Lower leg skin (tissue), 3 donors: ENCODE results near the gene VWA5B1.

Experiments
- POLR2A ChIP-seq, 2 donors: fragments of 450-650 bp; IDR thresholded peaks; one replicate each; pipeline ENCODE4 v1.6.1; 2016 to 2017; ENCODE audit warnings: antibody characterized with exemption in 2 of 2, mild to moderate bottlenecking in 1 of 2, moderate library complexity in 1 of 2
- TF ChIP-seq, protein P1 (sequence below), 3 donors: fragments of 450-650 bp; IDR thresholded peaks; one replicate each; pipeline ENCODE4 v1.5.1; 2016; ENCODE audit warnings: antibody characterized with exemption in 3 of 3, mild to moderate bottlenecking in 3 of 3, moderate library complexity in 2 of 3

DNA sequence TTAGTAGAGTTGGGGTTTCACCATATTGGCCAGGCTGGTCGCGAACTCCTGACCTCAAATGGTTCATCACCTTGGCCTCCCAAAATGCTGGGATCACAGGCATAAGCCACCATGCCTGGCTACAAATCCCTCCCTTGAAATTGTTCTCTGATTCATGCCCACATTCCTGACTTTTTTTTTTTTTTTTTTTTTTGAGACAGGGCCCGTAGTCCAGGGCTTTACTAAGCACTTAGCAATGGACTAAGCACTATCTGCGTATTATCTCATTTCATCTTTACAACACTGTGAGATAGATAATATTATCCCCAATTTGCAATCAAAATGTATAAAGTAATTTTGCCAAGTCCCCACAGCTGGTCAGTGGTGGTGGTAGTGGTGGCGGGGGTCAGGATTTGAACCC lies 58.9 kb downstream of the VWA5B1 start:
- TF ChIP-seq, protein P1, sequence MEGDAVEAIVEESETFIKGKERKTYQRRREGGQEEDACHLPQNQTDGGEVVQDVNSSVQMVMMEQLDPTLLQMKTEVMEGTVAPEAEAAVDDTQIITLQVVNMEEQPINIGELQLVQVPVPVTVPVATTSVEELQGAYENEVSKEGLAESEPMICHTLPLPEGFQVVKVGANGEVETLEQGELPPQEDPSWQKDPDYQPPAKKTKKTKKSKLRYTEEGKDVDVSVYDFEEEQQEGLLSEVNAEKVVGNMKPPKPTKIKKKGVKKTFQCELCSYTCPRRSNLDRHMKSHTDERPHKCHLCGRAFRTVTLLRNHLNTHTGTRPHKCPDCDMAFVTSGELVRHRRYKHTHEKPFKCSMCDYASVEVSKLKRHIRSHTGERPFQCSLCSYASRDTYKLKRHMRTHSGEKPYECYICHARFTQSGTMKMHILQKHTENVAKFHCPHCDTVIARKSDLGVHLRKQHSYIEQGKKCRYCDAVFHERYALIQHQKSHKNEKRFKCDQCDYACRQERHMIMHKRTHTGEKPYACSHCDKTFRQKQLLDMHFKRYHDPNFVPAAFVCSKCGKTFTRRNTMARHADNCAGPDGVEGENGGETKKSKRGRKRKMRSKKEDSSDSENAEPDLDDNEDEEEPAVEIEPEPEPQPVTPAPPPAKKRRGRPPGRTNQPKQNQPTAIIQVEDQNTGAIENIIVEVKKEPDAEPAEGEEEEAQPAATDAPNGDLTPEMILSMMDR (IDR thresholded peaks at IDR 0.05): no peak
- TF ChIP-seq POLR2A (IDR thresholded peaks at IDR 0.05): no peak
